ENCODE results near the gene SLC6A13. TPM values are rescaled to one million over a fixed set of nuclear protein-coding genes. Genes with fewer than 3 reads are reported as not detected.

Gene SLC6A13
- total and polyA plus RNA-seq, 2 of the 8 experiments (the other 6 are each of a cell fraction or from before 2014, with no cell fraction given), result 0.03 TPM; not detected in 1

DNA sequence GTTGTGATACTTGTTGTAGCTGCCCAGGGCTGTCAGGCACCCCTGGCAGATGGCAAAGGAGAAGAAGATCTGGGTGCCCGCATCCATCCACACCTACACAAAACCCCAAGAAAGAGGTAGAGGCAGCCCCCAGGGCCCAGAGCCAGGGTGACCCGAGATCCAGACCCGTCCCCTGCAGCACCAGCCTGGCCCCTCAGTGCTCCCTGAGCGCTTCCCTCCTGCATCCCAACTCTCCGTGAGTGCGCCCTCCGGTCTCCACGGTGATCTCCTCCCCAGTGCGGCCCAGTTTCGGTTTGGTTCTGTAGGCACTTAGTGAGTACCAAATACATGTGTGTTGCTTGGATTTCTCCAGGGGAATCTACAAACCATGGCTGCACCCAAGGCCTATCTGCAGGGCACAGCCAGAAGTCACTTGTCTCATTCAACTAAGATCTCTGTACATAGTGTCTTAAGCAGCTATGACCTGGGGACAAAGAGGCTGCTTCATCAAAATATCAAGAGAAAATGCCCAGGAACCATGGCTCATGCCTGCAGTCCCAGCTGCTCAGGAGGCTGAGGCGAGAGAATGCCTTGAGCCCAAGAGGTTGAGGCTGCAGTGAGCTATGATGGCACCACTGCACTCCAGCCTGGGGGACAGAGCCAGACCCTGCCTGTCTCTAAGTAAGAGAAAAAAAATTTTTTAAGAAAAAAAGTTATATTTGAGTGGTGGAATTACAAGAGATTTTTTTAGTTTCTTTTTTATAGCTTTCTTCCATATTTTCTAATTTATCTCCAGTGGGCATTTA is 64.5 kb downstream of the SLC6A13 start:
- Histone ChIP-seq H3K4me3 (ENCODE audit: extremely low read depth in 1 of 4, insufficient read depth in 2 of 4, low read depth in 3 of 4, low read length in 4 of 4) (no peak overlapping the region), H4K91ac (replicated peaks; ENCODE audit: insufficient read length, low read length) (no peak overlapping the region), H3K36me3 (ENCODE audit: control insufficient read depth in 2 of 4, insufficient read depth in 4 of 4, low read length in 3 of 4) (no peaks in the 10 kb centered on the region), H3K27me3 (replicated peaks in 1 of 4; ENCODE audit: control insufficient read depth in 3 of 4, extremely low read depth in 1 of 4, insufficient read depth in 3 of 4, low read length in 3 of 4) (peaks cover 2 to 21% (median 15%) of the 10 kb centered on the region in 4 experiments), H3K4me1 (replicated peaks in 1 of 4; ENCODE audit: control insufficient read depth in 3 of 4, insufficient read depth in 4 of 4, low read length in 3 of 4) (peaks cover 2 to 9% (median 7%) of the 10 kb centered on the region in 4 experiments; a peak in 3 of 7 replicates), H2BK12ac (ENCODE audit: low read depth, low read length) (no peak overlapping the region), H3K23ac (ENCODE audit: insufficient read length) (no peak overlapping the region), H4K5ac (ENCODE audit: insufficient read length, low read depth, low read length) (no peak overlapping the region), H3K18ac (ENCODE audit: extremely low read depth, low read length) (no peak overlapping the region), H3K79me1 (ENCODE audit: low read depth, low read length) (no peaks in the 10 kb centered on the region), H4K8ac (ENCODE audit: extremely low read depth, insufficient read depth, low read length) (no peak overlapping the region), H3K27ac (ENCODE audit: low read depth, low read length) (no peak overlapping the region), H3K79me2 (ENCODE audit: control insufficient read depth in 1 of 2, insufficient read depth in 2 of 2, low read length in 2 of 2) (no peaks in the 10 kb centered on the region), H2BK20ac (ENCODE audit: low read length) (no peak overlapping the region), H2BK120ac (replicated peaks; ENCODE audit: low read depth, low read length) (no peak overlapping the region), H3K9me3 (ENCODE audit: insufficient read depth in 2 of 2, low read depth in 1 of 2, low read length in 1 of 2) (no peaks in the 10 kb centered on the region), H3K4me2 (ENCODE audit: insufficient read depth in 1 of 2, low read depth in 2 of 2, low read length in 2 of 2) (no peak overlapping the region), H3K14ac (ENCODE audit: insufficient read length) (no peak overlapping the region), H2BK5ac (ENCODE audit: low read depth, low read length) (no peak overlapping the region), H4K20me1 (replicated peaks in 1 of 2; ENCODE audit: control insufficient read depth in 1 of 2, insufficient read depth in 2 of 2, low read length in 2 of 2) (peaks cover 0 to 2% of the 10 kb centered on the region in 2 experiments), H2AFZ (ENCODE audit: low read length) (no peak overlapping the region), H3K9ac (replicated peaks in 1 of 4; ENCODE audit: extremely low read depth in 1 of 4, low read depth in 3 of 4, low read length in 3 of 4) (no peak overlapping the region), H3K56ac (replicated peaks; ENCODE audit: insufficient read length, low read depth, low read length) (no peak overlapping the region), H2BK15ac (ENCODE audit: low read length) (no peak overlapping the region), H3K4ac (replicated peaks; ENCODE audit: insufficient read length, low read depth, low read length) (no peak overlapping the region), H3K23me2 (ENCODE audit: low read depth, low read length) (peaks cover 2% of the 10 kb centered on the region; the same call in 1 of the 2 replicates), H2AK5ac (ENCODE audit: low read depth, low read length) (0 out of 2 replicates have a peak overlapping the region, but pooled peaks have one; percentile 20)
- no peak for FAIRE-seq
- WGBS, 2 experiments (ENCODE audit: extremely low coverage in 1 of 2, insufficient coverage in 1 of 2, insufficient read length in 1 of 2, insufficient replicate concordance in 2 of 2, low coverage in 1 of 2, low lambda C conversion rate in 2 of 2, missing lambda C conversion rate in 1 of 2), result 78% methylated on average over 11 of the region's 11 CpGs; no CpG with 5 or more reads in 1 of the 2 experiments
- CTCF ChIA-PET (ENCODE audit: partially characterized antibody), result interaction anchor here (0.7 to 7.3 kb wide), 10 partner anchors 9 to 400 kb away, joined by 3 to 74 read pairs (median 4); no protein-coding TSS in a partner anchor
- no peak for DNase-seq (ENCODE audit: low read depth in 1 of 2, low spot score in 2 of 2)
- TF ChIP-seq RXRA (IDR thresholded peaks at IDR 0.05; ENCODE audit: insufficient read depth, low read depth, low read length) (no peak), BACH1 (IDR thresholded peaks at IDR 0.05; ENCODE audit: low read length) (no peak), NANOG (IDR thresholded peaks at IDR 0.05; ENCODE audit: insufficient read depth, low read depth, low read length, poor library complexity, severe bottlenecking) (no peak), SP2 (IDR thresholded peaks at IDR 0.05; ENCODE audit: low read length) (no peak), EP300 (IDR thresholded peaks at IDR 0.05; ENCODE audit: borderline replicate concordance in 1 of 2, low read depth in 2 of 2, low read length in 2 of 2) (no peak), ATF3 (IDR thresholded peaks at IDR 0.05; ENCODE audit: insufficient read depth, low read depth, low read length) (no peak)
- TF ChIP-seq, protein P1, sequence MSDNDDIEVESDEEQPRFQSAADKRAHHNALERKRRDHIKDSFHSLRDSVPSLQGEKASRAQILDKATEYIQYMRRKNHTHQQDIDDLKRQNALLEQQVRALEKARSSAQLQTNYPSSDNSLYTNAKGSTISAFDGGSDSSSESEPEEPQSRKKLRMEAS (IDR thresholded peaks at IDR 0.05), result no peak
- POLR2A ChIA-PET (ENCODE audit: partially characterized antibody), result interaction anchor here (1.3 to 1.8 kb wide), 2 partner anchors 15 to 19 kb away, joined by 4 to 5 read pairs; no protein-coding TSS in a partner anchor
